GM12878 (cell line): ENCODE results near the gene ITGBL1. TPM values are rescaled to one million over a fixed set of nuclear protein-coding genes. Genes with fewer than 3 reads are reported as not detected.

Experiments used
- ATAC-seq: fragments of 200-7000 bp; cut with Tn5 transposase; 3 replicates; pipeline ENCODE4 v1.9.1; 2020; ENCODE audit warnings: mild to moderate bottlenecking, moderate library complexity
- BruUV-seq: library from RNA; stranded (reverse); fragments of 400-500 nt; replicated peaks from 2 replicates; lab custom pipeline; 2021; lab: Mats Ljungman, UMichigan
- CTCF ChIA-PET: fragments of 300-600 bp; sonication (Branson Sonifier 250); formaldehyde crosslinking; extraction: SDS; loops from one replicate; lab custom pipeline; 2021; ENCODE audit warnings: inconsistent platforms; lab: Yijun Ruan, JAX
- POLR2A ChIA-PET: fragments of 350-600 bp; formaldehyde crosslinking; extraction: SDS; loops from one replicate; lab custom pipeline; 2021; ENCODE audit warnings: inconsistent platforms; lab: Charles Lee
- RAD21 ChIA-PET: fragments of 300-600 bp; sonication (Branson Sonifier 250); formaldehyde crosslinking; loops from one replicate; lab custom pipeline; 2023; ENCODE audit warnings: antibody characterized with exemption; ENCODE audit not compliant: unreplicated experiment; lab: Charles Lee
- SMC1A ChIA-PET: fragments of 300-600 bp; sonication (Branson Sonifier 250); formaldehyde crosslinking; loops from one replicate; lab custom pipeline; 2023; ENCODE audit not compliant: unreplicated experiment, uncharacterized antibody; lab: Charles Lee
- DNase-seq: peaks from one replicate; pipeline ENCODE4 v3.0.0-alpha.2; 2011; ENCODE audit warnings: low read depth, low spot score
- FAIRE-seq: peaks from 3 replicates; lab custom pipeline; 2011; peaks lifted over from hg19 to GRCh38; lab: Jason Lieb, UNC
- H2AFZ ChIP-seq: 2 replicates; pipeline ENCODE4 v1.6.0; 2011; ENCODE audit warnings: low read depth, low read length, control low read depth; ENCODE audit not compliant: control insufficient read depth
- H3K27ac ChIP-seq: 2 replicates; pipeline ENCODE4 v1.5.1; 2011; ENCODE audit warnings: control low read depth; ENCODE audit not compliant: control insufficient read depth, insufficient read depth
- H3K27me3 ChIP-seq, 2 experiments: replicated peaks in 1 of 2; 2 replicates each; pipeline versions ENCODE4 v1.6.0 to v1.6.1; 2011; ENCODE audit warnings: low read length in 1 of 2; ENCODE audit not compliant: control insufficient read depth in 2 of 2, insufficient read depth in 2 of 2
- H3K36me3 ChIP-seq, 2 experiments: 2 replicates each; pipeline ENCODE4 v1.5.1; 2011; ENCODE audit warnings: low read length in 1 of 2; ENCODE audit not compliant: control insufficient read depth in 2 of 2, insufficient read depth in 2 of 2
- H3K4me1 ChIP-seq: 2 replicates; pipeline ENCODE4 v1.6.1; 2011; ENCODE audit warnings: mild to moderate bottlenecking, low read length, moderate library complexity, mixed read lengths; ENCODE audit not compliant: control insufficient read depth, insufficient read depth
- H3K4me2 ChIP-seq: 2 replicates; pipeline ENCODE4 v1.6.0; 2011; ENCODE audit warnings: control low read depth; ENCODE audit not compliant: control insufficient read depth, insufficient read depth
- H3K4me3 ChIP-seq: fragments of 200-600 bp; sonication (generic); 2 replicates; pipeline ENCODE4 v1.5.1; 2016
- H3K79me2 ChIP-seq: 2 replicates; pipeline ENCODE4 v1.6.0; 2011; ENCODE audit warnings: low read length; ENCODE audit not compliant: control insufficient read depth, insufficient read depth
- H3K9ac ChIP-seq: 2 replicates; pipeline ENCODE4 v1.8.0; 2011; ENCODE audit warnings: low read length, control low read depth, mixed read lengths; ENCODE audit not compliant: control insufficient read depth, insufficient read depth
- H3K9me3 ChIP-seq: replicated peaks from 3 replicates; pipeline ENCODE4 v1.5.1; 2011; ENCODE audit warnings: mild to moderate bottlenecking, low read length; ENCODE audit not compliant: control insufficient read depth, insufficient read depth
- H4K20me1 ChIP-seq: 2 replicates; pipeline ENCODE4 v1.6.0; 2011; ENCODE audit not compliant: control insufficient read depth, insufficient read depth
- CHD1 ChIP-seq: IDR thresholded peaks from 2 replicates; pipeline ENCODE4 v1.6.1; 2012; ENCODE audit warnings: low read depth, low read length, improper control_type of control experiment
- CHD2 ChIP-seq: IDR thresholded peaks from 2 replicates; pipeline ENCODE4 v1.6.1; 2011; ENCODE audit warnings: low read depth, low read length, improper control_type of control experiment, borderline replicate concordance
- NRF1 ChIP-seq: conservative IDR thresholded peaks from 2 replicates; pipeline ENCODE4 v1.6.1; 2011; ENCODE audit warnings: mild to moderate bottlenecking, low read depth, low read length, improper control_type of control experiment
- WGBS: methylation state at CpG from one replicate; pipeline ENCODE4 v1.1.6; 2016; ENCODE audit warnings: low lambda C conversion rate; ENCODE audit not compliant: insufficient replicate concordance, insufficient coverage; ENCODE audit errors: missing lambda C conversion rate; 5-methylcytosine and 5-hydroxymethylcytosine counted together
- in situ Hi-C: fragments of 300-500 bp; cut with MboI; formaldehyde crosslinking; loops from 9 replicates; pipeline ENCODE4 v1.14.3; 2018; ENCODE audit warnings: mixed read lengths
- intact Hi-C: fragments of 100-400 bp; cut with micrococcal nuclease; formaldehyde crosslinking; loops from one replicate; pipeline ENCODE4 v1.14.2; 2022; ENCODE audit not compliant: unreplicated experiment
- polyA plus RNA-seq, 11 experiments: library from polyadenylated mRNA; depleted of rRNA in 4 of 11; unstranded in 6 of 11; stranded (reverse) in 5 of 11; fragments of >200 nt; fragmentation: Nextera tagmentation in 4 of 11; fragmentation: Illumina TruSeq in 1 of 11; extraction: Ambion mirVana in 4 of 11; extraction: Trizol in 1 of 11; gene quantifications; 1 replicate in 1 of 11; 2 replicates in 10 of 11; pipeline versions ENCODE4 v1.2.1 to v1.2.3, GENCODE V29; 2011 to 2016; ENCODE audit warnings: inconsistent platforms in 2 of 11, missing spikeins in 2 of 11, low read depth in 1 of 11
- total RNA-seq, 4 experiments: library from RNA; depleted of rRNA in 3 of 4; stranded (reverse); fragments of >200 nt in 3 of 4; fragmentation: Illumina TruSeq in 1 of 4; extraction: Trizol in 1 of 4; gene quantifications; 2 replicates each; pipeline versions ENCODE4 v1.2.1 to v1.2.3, GENCODE V29; 2013 to 2021
- TF ChIP-seq, protein P1 (sequence below): fragments of 450-650 bp; IDR thresholded peaks from 2 replicates; pipeline ENCODE4 v1.6.1; 2017; ENCODE audit warnings: mild to moderate bottlenecking
- TF ChIP-seq, protein P2 (sequence below): fragments of 450-650 bp; conservative IDR thresholded peaks from 2 replicates; pipeline ENCODE4 v1.6.1; 2017; ENCODE audit warnings: mild to moderate bottlenecking, moderate library complexity

ITGBL1 gene
- total and polyA plus RNA-seq, 10 of the 15 experiments (the other 5 are each of a cell fraction or from before 2014, with no cell fraction given): 0.17 to 2.8 (median 0.28) TPM; not detected in 3

DNA sequence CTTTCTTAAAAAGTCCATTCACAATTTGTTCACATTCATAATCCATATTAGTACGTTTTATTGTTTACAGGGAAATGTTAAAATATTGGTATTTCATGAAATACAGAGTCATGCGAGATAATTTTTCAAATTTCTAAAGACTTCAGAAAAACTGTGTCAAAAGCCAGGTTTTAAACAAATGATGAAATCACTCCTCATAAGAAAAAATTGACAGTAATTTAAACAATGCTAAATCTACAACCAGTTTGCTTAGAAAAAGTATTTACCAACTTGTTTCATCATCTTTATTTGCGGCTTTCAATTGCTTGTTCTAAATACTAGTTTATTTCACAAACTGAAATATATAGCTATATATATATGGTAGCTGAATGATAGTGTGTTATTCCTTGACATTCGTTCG lies 35.0 kb upstream of the ITGBL1 start:
- ChIA-PET CTCF (interaction anchor here (1.0 kb wide), 1 partner anchor 30 kb away, joined by 3 read pairs; no protein-coding TSS in a partner anchor), RAD21 (no interaction called here), POLR2A (no interaction called here), SMC1A (no interaction called here)
- Histone ChIP-seq H3K79me2 (no peaks in the 10 kb centered on the region), H3K4me3 (no peak overlapping the region), H3K36me3 (no peaks in the 10 kb centered on the region), H3K9me3 (no peaks in the 10 kb centered on the region), H3K9ac (no peak overlapping the region), H3K4me1 (no peaks in the 10 kb centered on the region), H3K4me2 (no peak overlapping the region), H2AFZ (no peak overlapping the region), H4K20me1 (no peaks in the 10 kb centered on the region), H3K27me3 (no peaks in the 10 kb centered on the region; a peak in 1 of 4 replicates), H3K27ac (no peak overlapping the region)
- intact Hi-C loops (no loop called here), in situ Hi-C loops (no loop called here)
- no TSS peak for BruUV-seq
- no peak for ATAC-seq
- TF ChIP-seq CHD2 (no peak), CHD1 (no peak), NRF1 (no peak)
- TF ChIP-seq, protein P1, sequence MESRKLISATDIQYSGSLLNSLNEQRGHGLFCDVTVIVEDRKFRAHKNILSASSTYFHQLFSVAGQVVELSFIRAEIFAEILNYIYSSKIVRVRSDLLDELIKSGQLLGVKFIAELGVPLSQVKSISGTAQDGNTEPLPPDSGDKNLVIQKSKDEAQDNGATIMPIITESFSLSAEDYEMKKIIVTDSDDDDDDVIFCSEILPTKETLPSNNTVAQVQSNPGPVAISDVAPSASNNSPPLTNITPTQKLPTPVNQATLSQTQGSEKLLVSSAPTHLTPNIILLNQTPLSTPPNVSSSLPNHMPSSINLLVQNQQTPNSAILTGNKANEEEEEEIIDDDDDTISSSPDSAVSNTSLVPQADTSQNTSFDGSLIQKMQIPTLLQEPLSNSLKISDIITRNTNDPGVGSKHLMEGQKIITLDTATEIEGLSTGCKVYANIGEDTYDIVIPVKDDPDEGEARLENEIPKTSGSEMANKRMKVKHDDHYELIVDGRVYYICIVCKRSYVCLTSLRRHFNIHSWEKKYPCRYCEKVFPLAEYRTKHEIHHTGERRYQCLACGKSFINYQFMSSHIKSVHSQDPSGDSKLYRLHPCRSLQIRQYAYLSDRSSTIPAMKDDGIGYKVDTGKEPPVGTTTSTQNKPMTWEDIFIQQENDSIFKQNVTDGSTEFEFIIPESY: no peak
- TF ChIP-seq, protein P2, sequence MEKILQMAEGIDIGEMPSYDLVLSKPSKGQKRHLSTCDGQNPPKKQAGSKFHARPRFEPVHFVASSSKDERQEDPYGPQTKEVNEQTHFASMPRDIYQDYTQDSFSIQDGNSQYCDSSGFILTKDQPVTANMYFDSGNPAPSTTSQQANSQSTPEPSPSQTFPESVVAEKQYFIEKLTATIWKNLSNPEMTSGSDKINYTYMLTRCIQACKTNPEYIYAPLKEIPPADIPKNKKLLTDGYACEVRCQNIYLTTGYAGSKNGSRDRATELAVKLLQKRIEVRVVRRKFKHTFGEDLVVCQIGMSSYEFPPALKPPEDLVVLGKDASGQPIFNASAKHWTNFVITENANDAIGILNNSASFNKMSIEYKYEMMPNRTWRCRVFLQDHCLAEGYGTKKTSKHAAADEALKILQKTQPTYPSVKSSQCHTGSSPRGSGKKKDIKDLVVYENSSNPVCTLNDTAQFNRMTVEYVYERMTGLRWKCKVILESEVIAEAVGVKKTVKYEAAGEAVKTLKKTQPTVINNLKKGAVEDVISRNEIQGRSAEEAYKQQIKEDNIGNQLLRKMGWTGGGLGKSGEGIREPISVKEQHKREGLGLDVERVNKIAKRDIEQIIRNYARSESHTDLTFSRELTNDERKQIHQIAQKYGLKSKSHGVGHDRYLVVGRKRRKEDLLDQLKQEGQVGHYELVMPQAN: no peak
- DNase-seq: no peak
- no peak for FAIRE-seq
- WGBS: 56% methylated on average over 5 of the region's 5 CpGs
